H1 (cell line): Measurements from ENCODE around the gene HSD17B2. TPM values are rescaled to one million over a fixed set of nuclear protein-coding genes. Genes with fewer than 3 reads are reported as not detected.

ENCODE experiments used
- CTCF ChIA-PET: fragments of 300-600 bp; sonication (Branson Sonifier 250); formaldehyde crosslinking; loops from one replicate; lab custom pipeline; 2021; ENCODE audit not compliant: partially characterized antibody; lab: Charles Lee
- POLR2A ChIA-PET: fragments of 300-600 bp; sonication (Branson Sonifier 250); formaldehyde crosslinking; loops from one replicate; lab custom pipeline; 2021; ENCODE audit warnings: inconsistent platforms; ENCODE audit not compliant: partially characterized antibody; lab: Charles Lee
- DNase-seq, 2 experiments: peaks; one replicate each; pipeline versions ENCODE4 v3.0.0 to v3.0.0-alpha.2; 2010 to 2022; ENCODE audit warnings: low spot score in 2 of 2, low read depth in 1 of 2, mixed read lengths in 1 of 2
- FAIRE-seq: peaks from 2 replicates; lab custom pipeline; 2011; peaks lifted over from hg19 to GRCh38; lab: Jason Lieb, UNC
- H2AFZ ChIP-seq: 2 replicates; pipeline ENCODE4 v1.8.1; 2012; ENCODE audit warnings: low read length, inconsistent platforms
- H2AK5ac ChIP-seq: 2 replicates; pipeline ENCODE4 v1.6.1; 2013; ENCODE audit warnings: low read depth, low read length
- H2BK120ac ChIP-seq: replicated peaks from 2 replicates; pipeline ENCODE3; 2013; ENCODE audit warnings: low read depth, low read length, inconsistent platforms
- H2BK12ac ChIP-seq: 2 replicates; pipeline ENCODE4 v1.6.1; 2013; ENCODE audit warnings: low read depth, low read length
- H2BK15ac ChIP-seq: 2 replicates; pipeline ENCODE4 v1.6.1; 2013; ENCODE audit warnings: low read length
- H2BK20ac ChIP-seq: 2 replicates; pipeline ENCODE4 v1.6.1; 2013; ENCODE audit warnings: low read length
- H2BK5ac ChIP-seq: 2 replicates; pipeline ENCODE4 v1.6.1; 2013; ENCODE audit warnings: low read depth, low read length
- H3K14ac ChIP-seq: 2 replicates; pipeline ENCODE4 v1.6.1; 2013; ENCODE audit warnings: inconsistent platforms; ENCODE audit not compliant: insufficient read length
- H3K18ac ChIP-seq: 2 replicates; pipeline ENCODE4 v1.6.1; 2013; ENCODE audit warnings: low read length; ENCODE audit errors: extremely low read depth
- H3K23ac ChIP-seq: 2 replicates; pipeline ENCODE4 v1.6.1; 2013; ENCODE audit warnings: inconsistent platforms; ENCODE audit not compliant: insufficient read length
- H3K23me2 ChIP-seq: 2 replicates; pipeline ENCODE4 v1.6.1; 2013; ENCODE audit warnings: low read depth, low read length
- H3K27ac ChIP-seq: 2 replicates; pipeline ENCODE4 v1.6.1; 2011; ENCODE audit warnings: low read depth, low read length, inconsistent platforms
- H3K27me3 ChIP-seq, 4 experiments: replicated peaks in 1 of 4; 1 replicate in 1 of 4; 2 replicates in 3 of 4; pipeline versions ENCODE4 v1.6.1 to v1.8.1; 2011 to 2013; ENCODE audit warnings: low read length in 3 of 4, mild to moderate bottlenecking in 3 of 4, inconsistent platforms in 2 of 4, mixed read lengths in 2 of 4, moderate library complexity in 1 of 4; ENCODE audit not compliant: control insufficient read depth in 3 of 4, insufficient read depth in 3 of 4; ENCODE audit errors: extremely low read depth in 1 of 4
- H3K36me3 ChIP-seq, 4 experiments: 2 replicates each; pipeline versions ENCODE4 v1.6.1 to v1.8.1; 2011 to 2013; ENCODE audit warnings: mild to moderate bottlenecking in 4 of 4, low read length in 3 of 4, moderate library complexity in 2 of 4, control low read depth in 1 of 4, inconsistent platforms in 1 of 4; ENCODE audit not compliant: insufficient read depth in 4 of 4, control insufficient read depth in 2 of 4
- H3K4ac ChIP-seq: replicated peaks from 2 replicates; pipeline ENCODE3; 2013; ENCODE audit warnings: low read length, low read depth, mixed read lengths, inconsistent platforms; ENCODE audit not compliant: insufficient read length
- H3K4me1 ChIP-seq, 4 experiments: replicated peaks in 1 of 4; 1 replicate in 1 of 4; 2 replicates in 3 of 4; pipeline versions ENCODE4 v1.6.1 to v1.8.1; 2011 to 2013; ENCODE audit warnings: low read length in 3 of 4, inconsistent platforms in 2 of 4, mixed read lengths in 1 of 4; ENCODE audit not compliant: insufficient read depth in 4 of 4, control insufficient read depth in 3 of 4
- H3K4me2 ChIP-seq, 2 experiments: 2 replicates each; pipeline versions ENCODE4 v1.6.1 to v1.8.1; 2011 to 2013; ENCODE audit warnings: low read depth in 2 of 2, low read length in 2 of 2, control low read depth in 1 of 2, inconsistent platforms in 1 of 2, mild to moderate bottlenecking in 1 of 2; ENCODE audit not compliant: insufficient read depth in 1 of 2
- H3K4me3 ChIP-seq, 4 experiments: fragments of 200-600, 300-600 bp in 1 of 4; sonication (generic), shearing (Covaris generic), sonication (Bioruptor Twin) in 1 of 4; 2 replicates each; pipeline versions ENCODE4 v1.5.1 to v1.8.1; 2011 to 2016; ENCODE audit warnings: low read length in 4 of 4, low read depth in 3 of 4, control low read depth in 2 of 4, inconsistent platforms in 2 of 4, mild to moderate bottlenecking in 2 of 4, mixed read lengths in 1 of 4, moderate library complexity in 1 of 4; ENCODE audit not compliant: insufficient read depth in 2 of 4; ENCODE audit errors: extremely low read depth in 1 of 4
- H3K56ac ChIP-seq: replicated peaks from 2 replicates; pipeline ENCODE3; 2013; ENCODE audit warnings: low read depth, mild to moderate bottlenecking, mixed read lengths, low read length, inconsistent platforms; ENCODE audit not compliant: insufficient read length
- H3K79me1 ChIP-seq: 2 replicates; pipeline ENCODE4 v1.6.1; 2013; ENCODE audit warnings: low read depth, low read length, control low read depth
- H3K79me2 ChIP-seq, 2 experiments: 2 replicates each; pipeline versions ENCODE4 v1.6.1 to v1.8.1; 2012 to 2013; ENCODE audit warnings: low read length in 2 of 2, mild to moderate bottlenecking in 2 of 2, inconsistent platforms in 1 of 2; ENCODE audit not compliant: insufficient read depth in 2 of 2, control insufficient read depth in 1 of 2
- H3K9ac ChIP-seq, 4 experiments: replicated peaks in 1 of 4; 1 replicate in 1 of 4; 2 replicates in 3 of 4; pipeline versions ENCODE4 v1.6.1 to v1.8.1; 2011 to 2013; ENCODE audit warnings: low read depth in 3 of 4, low read length in 3 of 4, control low read depth in 2 of 4, mild to moderate bottlenecking in 2 of 4, moderate library complexity in 2 of 4, inconsistent platforms in 1 of 4; ENCODE audit errors: extremely low read depth in 1 of 4
- H3K9me3 ChIP-seq, 2 experiments: 2 replicates each; pipeline versions ENCODE4 v1.6.1 to v1.8.1; 2012 to 2013; ENCODE audit warnings: mild to moderate bottlenecking in 2 of 2, moderate library complexity in 2 of 2, control low read depth in 1 of 2, inconsistent platforms in 1 of 2, low read depth in 1 of 2, low read length in 1 of 2, mixed read lengths in 1 of 2; ENCODE audit not compliant: insufficient read depth in 2 of 2
- H4K20me1 ChIP-seq, 2 experiments: replicated peaks in 1 of 2; 2 replicates each; pipeline versions ENCODE3 to v1.8.1; 2011 to 2013; ENCODE audit warnings: inconsistent platforms in 2 of 2, low read length in 2 of 2, mild to moderate bottlenecking in 1 of 2; ENCODE audit not compliant: insufficient read depth in 2 of 2, control insufficient read depth in 1 of 2
- H4K5ac ChIP-seq: 2 replicates; pipeline ENCODE4 v1.6.1; 2013; ENCODE audit warnings: low read length, low read depth, mixed read lengths, inconsistent platforms; ENCODE audit not compliant: insufficient read length
- H4K8ac ChIP-seq: 2 replicates; pipeline ENCODE4 v1.8.0; 2013; ENCODE audit warnings: mild to moderate bottlenecking, moderate library complexity, low read length, inconsistent platforms; ENCODE audit not compliant: insufficient read depth; ENCODE audit errors: extremely low read depth
- H4K91ac ChIP-seq: replicated peaks from 2 replicates; pipeline ENCODE3; 2013; ENCODE audit warnings: low read length, mixed read lengths, inconsistent platforms; ENCODE audit not compliant: insufficient read length
- BACH1 ChIP-seq: IDR thresholded peaks from 2 replicates; pipeline ENCODE4 v1.6.1; 2012; ENCODE audit warnings: low read length, improper control_type of control experiment
- BCL11A ChIP-seq, 2 experiments: IDR thresholded peaks; one replicate each; pipeline ENCODE4 v1.6.1; 2011; ENCODE audit warnings: low read depth in 2 of 2, low read length in 2 of 2, mild to moderate bottlenecking in 2 of 2
- CBX8 ChIP-seq: fragments of 300-800, 300-1000 bp; sonication (generic); IDR thresholded peaks from 2 replicates; pipeline ENCODE4 v1.7.1; 2016; ENCODE audit warnings: low read depth, low read length, borderline replicate concordance
- CREB1 ChIP-seq: IDR thresholded peaks from 2 replicates; pipeline ENCODE4 v1.6.1; 2012; ENCODE audit warnings: inconsistent platforms
- EP300 ChIP-seq, 2 experiments: IDR thresholded peaks; 1 replicate in 1 of 2; 2 replicates in 1 of 2; pipeline ENCODE4 v1.6.1; 2011 to 2012; ENCODE audit warnings: low read depth in 2 of 2, low read length in 2 of 2, mild to moderate bottlenecking in 2 of 2, borderline replicate concordance in 1 of 2, inconsistent platforms in 1 of 2, moderate library complexity in 1 of 2
- FOSL1 ChIP-seq: IDR thresholded peaks from 2 replicates; pipeline ENCODE4 v1.6.1; 2011; ENCODE audit warnings: mild to moderate bottlenecking, low read depth, low read length, moderate library complexity; ENCODE audit not compliant: insufficient read depth
- HDAC6 ChIP-seq: IDR thresholded peaks from one replicate; pipeline ENCODE4 v1.7.1; 2012; ENCODE audit warnings: low read depth, mild to moderate bottlenecking, inconsistent platforms, low read length, moderate library complexity
- JUND ChIP-seq: IDR thresholded peaks from 2 replicates; pipeline ENCODE4 v1.6.1; 2011; ENCODE audit warnings: mild to moderate bottlenecking, improper control_type of control experiment, low read length
- KDM5A ChIP-seq: fragments of 200-600 bp; IDR thresholded peaks from 2 replicates; pipeline ENCODE4 v1.7.1; 2012; ENCODE audit warnings: mild to moderate bottlenecking, low read length, inconsistent platforms, mixed read lengths
- MAFK ChIP-seq: IDR thresholded peaks from 2 replicates; pipeline ENCODE4 v1.6.1; 2012; ENCODE audit warnings: low read depth, mild to moderate bottlenecking, improper control_type of control experiment, low read length
- MAX ChIP-seq: IDR thresholded peaks from 2 replicates; pipeline ENCODE4 v1.6.1; 2012; ENCODE audit warnings: inconsistent platforms
- RBBP5 ChIP-seq: IDR thresholded peaks from 2 replicates; pipeline ENCODE4 v1.7.1; 2012; ENCODE audit warnings: low read depth, mild to moderate bottlenecking, inconsistent platforms, low read length, moderate library complexity, borderline replicate concordance
- SUZ12 ChIP-seq: fragments of 200-600 bp; sonication (generic); IDR thresholded peaks from 2 replicates; pipeline ENCODE4 v1.6.1; 2012; ENCODE audit warnings: mild to moderate bottlenecking, inconsistent platforms, low read length, moderate library complexity, mixed read lengths
- TAF7 ChIP-seq: optimal IDR thresholded peaks from 2 replicates; pipeline ENCODE3; 2011; ENCODE audit warnings: low read depth, mild to moderate bottlenecking, inconsistent platforms, low read length, moderate library complexity, borderline replicate concordance
- YY1 ChIP-seq: IDR thresholded peaks from 2 replicates; pipeline ENCODE4 v1.6.1; 2011; ENCODE audit warnings: low read depth, mild to moderate bottlenecking, low read length
- WGBS, 2 experiments: shearing (Covaris generic) in 1 of 2; methylation state at CpG; one replicate each; pipeline versions ENCODE4 v1.1.6 to v1.1.7; 2013 to 2015; ENCODE audit warnings: low lambda C conversion rate in 2 of 2, mixed read lengths in 2 of 2, inconsistent platforms in 1 of 2, low coverage in 1 of 2, missing lambda C conversion rate in 1 of 2; ENCODE audit not compliant: insufficient replicate concordance in 2 of 2, insufficient coverage in 1 of 2, insufficient read length in 1 of 2; ENCODE audit errors: extremely low coverage in 1 of 2, missing lambda C conversion rate in 1 of 2; 5-methylcytosine and 5-hydroxymethylcytosine counted together
- polyA plus RNA-seq, 7 experiments: library from polyadenylated mRNA; depleted of rRNA in 3 of 7; stranded (reverse) in 5 of 7; unstranded in 2 of 7; fragments of >200 nt in 5 of 7; fragments of 200-250 nt in 2 of 7; gene quantifications; 1 replicate in 5 of 7; 2 replicates in 1 of 7; 4 replicates in 1 of 7; pipeline versions ENCODE4 v1.2.1 to v1.2.3, GENCODE V29; 2011 to 2013; ENCODE audit warnings: missing spikeins in 2 of 7, mixed read lengths in 2 of 7
- total RNA-seq: library from RNA; stranded (reverse); fragmentation: NEBNext Ultra II Directional; extraction: Animal tissue kit (Norgen Biotek cat#: 25700); gene quantifications from 2 replicates; pipeline ENCODE4 v1.2.1, GENCODE V29; 2021

The HSD17B2 gene
- total and polyA plus RNA-seq, 2 of the 8 experiments (the other 6 are each of a cell fraction or from before 2014, with no cell fraction given): not detected

- CTCF ChIA-PET: interaction anchor here (0.6 to 3.5 kb wide), 6 partner anchors 10 to 256 kb away, joined by 3 to 28 read pairs (median 4); no protein-coding TSS in a partner anchor
- POLR2A ChIA-PET: interaction anchor here (1.3 kb wide), 1 partner anchor 10 kb away, joined by 3 read pairs; no protein-coding TSS in a partner anchor
- TF ChIP-seq FOSL1: no peak
- TF ChIP-seq SUZ12: no peak
- no peak for TF ChIP-seq EP300 (IDR thresholded peaks at IDR 0.05; ENCODE audit: borderline replicate concordance in 1 of 2, low read depth in 2 of 2, low read length in 2 of 2)
- no peak for TF ChIP-seq JUND
- no peak for TF ChIP-seq BCL11A (IDR thresholded peaks at IDR 0.05; ENCODE audit: low read depth in 2 of 2, low read length in 2 of 2)
- TF ChIP-seq CBX8: no peak
- TF ChIP-seq TAF7: no peak
- no peak for TF ChIP-seq CREB1
- TF ChIP-seq BACH1: no peak
- TF ChIP-seq MAX: no peak
- TF ChIP-seq MAFK: no peak
- no peak for TF ChIP-seq RBBP5
- no peak for TF ChIP-seq KDM5A
- no peak for TF ChIP-seq YY1
- no peak for TF ChIP-seq HDAC6
These were observed 14.4 kb downstream of the HSD17B2 start for GRCh38 chr16:82049484-82049883.

More at GRCh38 chr16:82049484-82049883, 14.4 kb downstream of the HSD17B2 start:
- Histone ChIP-seq H3K27me3 (no peaks in the 10 kb centered on the region), H3K18ac (no peak overlapping the region), H3K14ac (no peak overlapping the region), H3K4me3 (no peak overlapping the region), H2BK15ac (no peak overlapping the region), H3K4ac (no peak overlapping the region), H3K79me2 (no peaks in the 10 kb centered on the region), H2BK20ac (no peak overlapping the region), H3K36me3 (no peaks in the 10 kb centered on the region), H2BK12ac (no peak overlapping the region), H4K20me1 (no peaks in the 10 kb centered on the region), H3K9me3 (no peaks in the 10 kb centered on the region), H4K5ac (no peak overlapping the region), H3K4me2 (no peak overlapping the region), H3K23me2 (no peaks in the 10 kb centered on the region; the same call in 1 of the 2 replicates), H2BK5ac (no peak overlapping the region), H3K79me1 (no peaks in the 10 kb centered on the region), H3K23ac (no peak overlapping the region), H2BK120ac (no peak overlapping the region), H2AK5ac (no peak overlapping the region), H3K9ac (no peak overlapping the region), H4K91ac (no peak overlapping the region), H3K56ac (no peak overlapping the region), H3K27ac (no peak overlapping the region), H4K8ac (no peak overlapping the region), H3K4me1 (no peaks in the 10 kb centered on the region), H2AFZ (no peak overlapping the region)
- FAIRE-seq: no peak
- no peak for DNase-seq
- 78% methylated on average over 1 of the region's 1 CpG; no CpG with 5 or more reads in 1 of the 2 experiments for WGBS, 2 experiments
